Measurements from ENCODE around the gene MX1.

MX1 gene

GRCh38 chr21:41478319-41479177 is 52.5 kb downstream of the MX1 start:
- no peak for TF ChIP-seq RARB (CRISPR knock-in tag; IDR thresholded peaks at IDR 0.05)
- no peak for TF ChIP-seq SNAI2 (CRISPR knock-in tag; IDR thresholded peaks at IDR 0.05)
- TF ChIP-seq BACH2 (CRISPR knock-in tag; IDR thresholded peaks at IDR 0.05; ENCODE audit: borderline replicate concordance), result no peak
- TF ChIP-seq GLIS3 (CRISPR knock-in tag; IDR thresholded peaks at IDR 0.05), result no peak
- TF ChIP-seq ZC3H10 (CRISPR knock-in tag; IDR thresholded peaks at IDR 0.05), result no peak

GRCh38 chr21:41479686-41480085 is 53.6 kb downstream of the MX1 start:
- ATAC-seq, result no peak
- no peak for TF ChIP-seq PATZ1 (CRISPR knock-in tag; IDR thresholded peaks at IDR 0.05; ENCODE audit: borderline replicate concordance)
- TF ChIP-seq POU6F1 (CRISPR knock-in tag; IDR thresholded peaks at IDR 0.05; ENCODE audit: borderline replicate concordance, low read depth), result no peak
- TF ChIP-seq CSDC2 (CRISPR knock-in tag; IDR thresholded peaks at IDR 0.05), result no peak
- TF ChIP-seq ZNF8 (CRISPR knock-in tag; IDR thresholded peaks at IDR 0.05), result no peak
- TF ChIP-seq ISL1 (CRISPR knock-in tag; IDR thresholded peaks at IDR 0.05), result no peak
- no peak for TF ChIP-seq ZFP30 (CRISPR knock-in tag; IDR thresholded peaks at IDR 0.05)

More at GRCh38 chr21:41478319-41479177, 52.5 kb downstream of the MX1 start:
- ATAC-seq, result no peak

- no peak for TF ChIP-seq BACH2 (CRISPR knock-in tag; IDR thresholded peaks at IDR 0.05; ENCODE audit: borderline replicate concordance)
- no peak for TF ChIP-seq ZNF565 (CRISPR knock-in tag; conservative IDR thresholded peaks at IDR 0.05; ENCODE audit: low read depth)
- no peak for TF ChIP-seq CREB5 (CRISPR knock-in tag; IDR thresholded peaks at IDR 0.05; ENCODE audit: low read depth)
- TF ChIP-seq SNAI2 (CRISPR knock-in tag; IDR thresholded peaks at IDR 0.05), result no peak
- TF ChIP-seq TSHZ2 (CRISPR knock-in tag; IDR thresholded peaks at IDR 0.05), result no peak
- TF ChIP-seq CSDC2 (CRISPR knock-in tag; IDR thresholded peaks at IDR 0.05), result no peak
- TF ChIP-seq OSR1 (CRISPR knock-in tag; IDR thresholded peaks at IDR 0.05), result no peak
- no peak for TF ChIP-seq ESRRG (CRISPR knock-in tag; IDR thresholded peaks at IDR 0.05)
- TF ChIP-seq ZFP3 (CRISPR knock-in tag; IDR thresholded peaks at IDR 0.05), result no peak
- no peak for TF ChIP-seq ZNF8 (CRISPR knock-in tag; IDR thresholded peaks at IDR 0.05)
- no peak for TF ChIP-seq RARB (CRISPR knock-in tag; IDR thresholded peaks at IDR 0.05)
- TF ChIP-seq ZNF70 (CRISPR knock-in tag; IDR thresholded peaks at IDR 0.05), result no peak
- no peak for TF ChIP-seq POU6F1 (CRISPR knock-in tag; IDR thresholded peaks at IDR 0.05; ENCODE audit: borderline replicate concordance, low read depth)
- no peak for TF ChIP-seq PATZ1 (CRISPR knock-in tag; IDR thresholded peaks at IDR 0.05; ENCODE audit: borderline replicate concordance)
- TF ChIP-seq ZFP30 (CRISPR knock-in tag; IDR thresholded peaks at IDR 0.05), result no peak
- TF ChIP-seq ZC3H10 (CRISPR knock-in tag; IDR thresholded peaks at IDR 0.05), result no peak
- no peak for TF ChIP-seq ISL1 (CRISPR knock-in tag; IDR thresholded peaks at IDR 0.05)
- ATAC-seq, result no peak
These were observed 54.1 kb downstream of the MX1 start for GRCh38 chr21:41480086-41480690.

Data from SK-N-SH treated with all-trans-retinoic acid at 6 μM for 48 hours (cell line).